ENCODE results near the gene CXorf58.

The CXorf58 gene

GRCh38 chrX:23870041-23870440, 37.8 kb upstream of the CXorf58 start:
- no peak overlapping the region for H3K9ac ChIP-seq (ENCODE audit: low read length)
- H3K4me3 ChIP-seq (ENCODE audit: low read length), result no peak overlapping the region
- H3K9me3 ChIP-seq (ENCODE audit: insufficient read depth, low read length), result no peaks in the 10 kb centered on the region
- no peak overlapping the region for H3K4me2 ChIP-seq (ENCODE audit: low read length)
- no peaks in the 10 kb centered on the region for H3K27me3 ChIP-seq (ENCODE audit: low read depth, low read length)
- no peak overlapping the region for H3K27ac ChIP-seq (ENCODE audit: low read length)
- no peaks in the 10 kb centered on the region for H3K79me2 ChIP-seq (ENCODE audit: low read length)
- H2AFZ ChIP-seq (ENCODE audit: low read depth, low read length), result no peak overlapping the region
- TF ChIP-seq CTCF (IDR thresholded peaks at IDR 0.05; ENCODE audit: low read depth, low read length), result no peak
- TF ChIP-seq EZH2phosphoT487 (IDR thresholded peaks at IDR 0.05; ENCODE audit: low read depth), result no peak
- no peaks in the 10 kb centered on the region for H3K36me3 ChIP-seq (replicated peaks; ENCODE audit: low read depth, low read length)
- H3K4me1 ChIP-seq (ENCODE audit: low read length), result peaks cover 30% of the 10 kb centered on the region
- no peaks in the 10 kb centered on the region for H4K20me1 ChIP-seq (ENCODE audit: insufficient read depth, low read length)

DNA sequence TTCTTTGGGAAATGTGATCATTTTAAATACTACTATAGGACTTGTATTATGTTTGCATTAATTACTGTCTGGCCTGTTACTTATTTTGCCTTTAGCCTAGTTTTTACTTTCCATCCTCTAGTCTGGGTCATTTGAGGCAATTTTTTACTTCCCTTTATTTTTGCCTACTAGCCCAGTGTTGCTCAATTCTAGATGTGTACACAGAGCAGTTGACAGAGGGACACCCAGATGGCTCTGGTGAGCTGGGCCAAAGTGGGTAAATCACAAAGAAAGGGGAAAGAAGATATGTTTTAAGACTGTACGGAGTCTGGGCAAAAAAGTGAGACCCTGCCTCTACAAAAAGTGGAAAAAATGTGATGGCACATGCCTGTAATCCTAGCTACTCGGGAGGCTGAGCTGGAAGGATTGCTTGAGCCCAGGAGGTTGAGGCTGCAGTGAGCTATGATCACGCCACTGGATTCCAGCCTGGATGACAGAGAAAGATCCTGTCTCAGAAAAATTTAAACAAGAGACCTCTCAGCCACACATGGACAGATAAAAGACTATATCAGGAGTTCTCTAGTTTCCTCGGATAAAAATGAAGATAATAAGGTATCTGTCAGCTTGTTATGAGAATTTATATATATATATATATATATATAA, 35.8 kb upstream of the CXorf58 start:
- H2AFZ ChIP-seq (ENCODE audit: low read depth, low read length), result no peak overlapping the region
- H3K4me2 ChIP-seq (ENCODE audit: low read length), result peak overlapping the region; percentile 48
- TF ChIP-seq CTCF (IDR thresholded peaks at IDR 0.05; ENCODE audit: low read depth, low read length) (no peak), EZH2phosphoT487 (IDR thresholded peaks at IDR 0.05; ENCODE audit: low read depth) (no peak)
- H3K4me1 ChIP-seq (ENCODE audit: low read length), result peaks cover 18% of the 10 kb centered on the region
- no peaks in the 10 kb centered on the region for H3K36me3 ChIP-seq (replicated peaks; ENCODE audit: low read depth, low read length)
- H3K9me3 ChIP-seq (ENCODE audit: insufficient read depth, low read length), result no peaks in the 10 kb centered on the region
- no peak overlapping the region for H3K9ac ChIP-seq (ENCODE audit: low read length)
- H3K27me3 ChIP-seq (ENCODE audit: low read depth, low read length), result no peaks in the 10 kb centered on the region
- H3K27ac ChIP-seq (ENCODE audit: low read length), result peak overlapping the region; percentile 49
- no peaks in the 10 kb centered on the region for H3K79me2 ChIP-seq (ENCODE audit: low read length)
- H4K20me1 ChIP-seq (ENCODE audit: insufficient read depth, low read length), result no peaks in the 10 kb centered on the region
- no peak overlapping the region for H3K4me3 ChIP-seq (ENCODE audit: low read length)

- no peaks in the 10 kb centered on the region for H3K36me3 ChIP-seq (replicated peaks; ENCODE audit: low read depth, low read length)
- no peak overlapping the region for H3K4me2 ChIP-seq (ENCODE audit: low read length)
- no peak overlapping the region for H2AFZ ChIP-seq (ENCODE audit: low read depth, low read length)
- TF ChIP-seq CTCF (IDR thresholded peaks at IDR 0.05; ENCODE audit: low read depth, low read length) (no peak), EZH2phosphoT487 (IDR thresholded peaks at IDR 0.05; ENCODE audit: low read depth) (no peak)
- no peaks in the 10 kb centered on the region for H3K27me3 ChIP-seq (ENCODE audit: low read depth, low read length)
- no peaks in the 10 kb centered on the region for H3K4me1 ChIP-seq (ENCODE audit: low read length)
- no peak overlapping the region for H3K4me3 ChIP-seq (ENCODE audit: low read length)
- no peak overlapping the region for H3K27ac ChIP-seq (ENCODE audit: low read length)
- H3K79me2 ChIP-seq (ENCODE audit: low read length), result no peaks in the 10 kb centered on the region
- no peaks in the 10 kb centered on the region for H3K9me3 ChIP-seq (ENCODE audit: insufficient read depth, low read length)
- no peaks in the 10 kb centered on the region for H4K20me1 ChIP-seq (ENCODE audit: insufficient read depth, low read length)
- H3K9ac ChIP-seq (ENCODE audit: low read length), result no peak overlapping the region
These were observed 28.3 kb upstream of the CXorf58 start for GRCh38 chrX:23879380-23880090.

- no peak for TF ChIP-seq CTCF (IDR thresholded peaks at IDR 0.05; ENCODE audit: low read depth, low read length)
- TF ChIP-seq EZH2phosphoT487 (IDR thresholded peaks at IDR 0.05; ENCODE audit: low read depth), result no peak
- Histone ChIP-seq H3K9me3 (ENCODE audit: insufficient read depth, low read length) (no peaks in the 10 kb centered on the region), H3K9ac (ENCODE audit: low read length) (no peak overlapping the region), H3K36me3 (replicated peaks; ENCODE audit: low read depth, low read length) (no peaks in the 10 kb centered on the region), H4K20me1 (ENCODE audit: insufficient read depth, low read length) (no peaks in the 10 kb centered on the region), H3K27me3 (ENCODE audit: low read depth, low read length) (no peaks in the 10 kb centered on the region), H3K4me1 (ENCODE audit: low read length) (no peaks in the 10 kb centered on the region), H3K4me2 (ENCODE audit: low read length) (no peak overlapping the region), H3K27ac (ENCODE audit: low read length) (no peak overlapping the region), H3K79me2 (ENCODE audit: low read length) (no peaks in the 10 kb centered on the region), H3K4me3 (ENCODE audit: low read length) (no peak overlapping the region), H2AFZ (ENCODE audit: low read depth, low read length) (no peak overlapping the region)
These were observed 24.0 kb upstream of the CXorf58 start for GRCh38 chrX:23883737-23884354.

Measured in OCI-LY3 (cell line).